Measurements from ENCODE around the gene TACC3.

TACC3 gene

GRCh38 chr4:1762264-1763010, 41.1 kb downstream of the TACC3 start:
- DNase-seq, result no peak

GRCh38 chr4:1763070-1763549, 41.8 kb downstream of the TACC3 start:
- DNase-seq, result no peak

GRCh38 chr4:1763550-1764080, 42.3 kb downstream of the TACC3 start:
- no peak for DNase-seq

GRCh38 chr4:1764670-1765069, 43.3 kb downstream of the TACC3 start:
- DNase-seq, result no peak

GRCh38 chr4:1765409-1766072, 44.2 kb downstream of the TACC3 start:
- no peak for DNase-seq

- no peak for DNase-seq
Observed at GRCh38 chr4:1766106-1767060, 45.1 kb downstream of the TACC3 start.

GRCh38 chr4:1767061-1767769, 45.9 kb downstream of the TACC3 start:
- DNase-seq, result no peak

- DNase-seq, result no peak
Observed at GRCh38 chr4:1767770-1768366, 46.5 kb downstream of the TACC3 start.

GRCh38 chr4:1768367-1769034, 47.2 kb downstream of the TACC3 start:
- DNase-seq, result no peak

- DNase-seq, result no peak
Observed at GRCh38 chr4:1769692-1770091, 48.4 kb downstream of the TACC3 start.

GRCh38 chr4:1770245-1770644, 48.9 kb downstream of the TACC3 start:
- DNase-seq, result no peak

GRCh38 chr4:1770791-1771231, 49.5 kb downstream of the TACC3 start:
- no peak for DNase-seq

- DNase-seq, result no peak
Observed at GRCh38 chr4:1771555-1772305, 50.4 kb downstream of the TACC3 start.

- DNase-seq, result no peak
Observed at GRCh38 chr4:1772853-1773538, 51.7 kb downstream of the TACC3 start.

GRCh38 chr4:1773754-1774153, 52.4 kb downstream of the TACC3 start:
- DNase-seq, result no peak

- DNase-seq, result no peak
Observed at GRCh38 chr4:1775731-1776500, 54.6 kb downstream of the TACC3 start.

- no peak for DNase-seq
Observed at GRCh38 chr4:1776521-1777161, 55.3 kb downstream of the TACC3 start.

GRCh38 chr4:1777822-1778641, 56.7 kb downstream of the TACC3 start:
- DNase-seq, result no peak
